Osteocyte (in vitro differentiated cells): ENCODE data around the gene GUCY2F. TPM values are rescaled to one million over a fixed set of nuclear protein-coding genes. Genes with fewer than 3 reads are reported as not detected.

ENCODE experiments used
- DNase-seq: peaks from one replicate; pipeline ENCODE4 v3.0.0; 2021; ENCODE audit warnings: mixed read lengths; ENCODE audit not compliant: unreplicated experiment; ENCODE audit errors: extremely low spot score
- H3K27ac Mint-ChIP-seq: one replicate; pipeline ENCODE4 v1.8.0; 2021; ENCODE audit warnings: mild to moderate bottlenecking, mixed read lengths; ENCODE audit not compliant: unreplicated experiment
- H3K27me3 Mint-ChIP-seq: one replicate; pipeline ENCODE4 v1.8.0; 2021; ENCODE audit warnings: mixed read lengths; ENCODE audit not compliant: unreplicated experiment
- H3K36me3 Mint-ChIP-seq: one replicate; pipeline ENCODE4 v1.8.0; 2021; ENCODE audit warnings: mixed read lengths; ENCODE audit not compliant: unreplicated experiment
- H3K4me1 Mint-ChIP-seq: one replicate; pipeline ENCODE4 v1.8.0; 2021; ENCODE audit warnings: mixed read lengths; ENCODE audit not compliant: unreplicated experiment
- H3K4me3 Mint-ChIP-seq: one replicate; pipeline ENCODE4 v1.8.0; 2021; ENCODE audit warnings: mild to moderate bottlenecking, moderate library complexity, mixed read lengths; ENCODE audit not compliant: unreplicated experiment
- H3K9me3 Mint-ChIP-seq: one replicate; pipeline ENCODE4 v1.8.0; 2021; ENCODE audit warnings: mixed read lengths; ENCODE audit not compliant: unreplicated experiment
- CTCF ChIP-seq: fragments of 200-600 bp; sonication (generic); IDR thresholded peaks from 2 replicates; pipeline ENCODE4 v1.5.0; 2021; ENCODE audit warnings: antibody characterized with exemption, mild to moderate bottlenecking, moderate library complexity
- long read RNA-seq: library from polyadenylated mRNA; unstranded; transcript quantifications from one replicate; pipeline ENCODE4 v2.0.0, GENCODE V29; 2021
- total RNA-seq: library from RNA; stranded (reverse); gene quantifications from 2 replicates; pipeline ENCODE4 v1.2.1, GENCODE V29; 2021

Gene GUCY2F
- not detected in 2 replicates for total RNA-seq
- long read RNA-seq = 0 reads

GRCh38 chrX:109481986-109482385 lies at the start of gene GUCY2F:
GUCY2F (minus strand) TSS chrX:109482086; CDS start chrX:109475936, 6,150 bp downstream.
- no peak within 1 kb of the TSS for H3K27ac Mint-ChIP-seq
- H3K9me3 Mint-ChIP-seq = no peaks in the 10 kb centered on the region
- TF ChIP-seq CTCF = no peak
- peaks cover 29% of the 10 kb centered on the region for H3K27me3 Mint-ChIP-seq
- no peak for DNase-seq
- peaks cover 8% of the 10 kb centered on the region for H3K4me1 Mint-ChIP-seq
- no peak within 1 kb of the TSS for H3K4me3 Mint-ChIP-seq
- H3K36me3 Mint-ChIP-seq = no peaks in the 10 kb centered on the region

- H3K4me1 Mint-ChIP-seq = no peaks in the 10 kb centered on the region
- no peaks in the 10 kb centered on the region for H3K36me3 Mint-ChIP-seq
- no peak overlapping the region for H3K27ac Mint-ChIP-seq
- H3K27me3 Mint-ChIP-seq = peaks cover 68% of the 10 kb centered on the region
- H3K9me3 Mint-ChIP-seq = no peaks in the 10 kb centered on the region
- no peak for TF ChIP-seq CTCF
- no peak overlapping the region for H3K4me3 Mint-ChIP-seq
- DNase-seq = no peak
These were observed 37.1 kb upstream of the GUCY2F start for GRCh38 chrX:109519001-109519400.

- H3K27ac Mint-ChIP-seq = no peak overlapping the region
- H3K27me3 Mint-ChIP-seq = peaks cover 58% of the 10 kb centered on the region
- no peaks in the 10 kb centered on the region for H3K9me3 Mint-ChIP-seq
- no peak for TF ChIP-seq CTCF
- H3K4me3 Mint-ChIP-seq = no peak overlapping the region
- H3K36me3 Mint-ChIP-seq = no peaks in the 10 kb centered on the region
- DNase-seq = no peak
- no peaks in the 10 kb centered on the region for H3K4me1 Mint-ChIP-seq
These were observed 29.2 kb upstream of the GUCY2F start for GRCh38 chrX:109511113-109511512.

GRCh38 chrX:109508915-109509314 lies 27.0 kb upstream of the GUCY2F start:
- Mint-ChIP-seq H3K9me3 (no peaks in the 10 kb centered on the region), H3K36me3 (no peaks in the 10 kb centered on the region), H3K4me3 (no peak overlapping the region), H3K4me1 (no peaks in the 10 kb centered on the region), H3K27ac (no peak overlapping the region), H3K27me3 (peaks cover 42% of the 10 kb centered on the region)
- no peak for TF ChIP-seq CTCF
- DNase-seq = no peak

GRCh38 chrX:109501176-109501575 lies 19.3 kb upstream of the GUCY2F start:
- TF ChIP-seq CTCF = no peak
- Mint-ChIP-seq H3K4me1 (no peaks in the 10 kb centered on the region), H3K27ac (no peak overlapping the region)

More at GRCh38 chrX:109501176-109501575, 19.3 kb upstream of the GUCY2F start:
- no peak for DNase-seq
- Mint-ChIP-seq H3K9me3 (no peaks in the 10 kb centered on the region), H3K36me3 (no peaks in the 10 kb centered on the region), H3K4me3 (no peak overlapping the region), H3K27me3 (peaks cover 37% of the 10 kb centered on the region)
